Gastroesophageal sphincter (tissue), 3 donors: ENCODE measurements around the gene MEFV.

ENCODE experiments used
- CTCF ChIP-seq, 4 experiments: fragments of 200-600 bp in 2 of 4; fragments of 450-650 bp in 2 of 4; sonication (generic) in 1 of 4; IDR thresholded peaks; one replicate each; pipeline ENCODE4 v1.5.1; 2017 to 2019; ENCODE audit warnings: antibody characterized with exemption in 4 of 4, mild to moderate bottlenecking in 2 of 4, moderate library complexity in 2 of 4
- EP300 ChIP-seq: sonication (generic); formaldehyde crosslinking; IDR thresholded peaks from one replicate; pipeline ENCODE4 v1.6.1; 2017; ENCODE audit warnings: antibody characterized with exemption, mild to moderate bottlenecking
- POLR2A ChIP-seq, 2 donors: fragments of 450-650 bp; IDR thresholded peaks; one replicate each; pipeline ENCODE4 v1.6.1; 2017; ENCODE audit warnings: antibody characterized with exemption in 2 of 2, mild to moderate bottlenecking in 2 of 2, moderate library complexity in 1 of 2
- POLR2AphosphoS5 ChIP-seq: sonication (generic); formaldehyde crosslinking; IDR thresholded peaks from one replicate; pipeline ENCODE4 v1.6.1; 2017; ENCODE audit warnings: antibody characterized with exemption

- TF ChIP-seq CTCF (IDR thresholded peaks at IDR 0.05) (peak in 1 of 4 experiments; percentile 1), EP300 (no peak), POLR2A (IDR thresholded peaks at IDR 0.05) (no peak), POLR2AphosphoS5 (no peak)
Measured at GRCh38 chr16:3234543-3234856, 21.9 kb downstream of the MEFV start.
